ENCODE data around the gene RHOXF2B. TPM values are rescaled to one million over a fixed set of nuclear protein-coding genes. Genes with fewer than 3 reads are reported as not detected.

The RHOXF2B gene
- total RNA-seq, 5 donors from 2014 or later (not counting 1 experiment from before 2014, with no cell fraction given): 0.16 TPM; not detected in 4

GRCh38 chrX:120029354-120029753 lies 48.1 kb downstream of the RHOXF2B start:
- ChIA-PET POLR2A (no interaction called here), CTCF (no interaction called here)
- ATAC-seq (replicated peaks in 1 of 4) (no peak), DNase-seq (no peak)
- H3K9me3 ChIP-seq: no peaks in the 10 kb centered on the region
- H3K4me3 ChIP-seq (ENCODE audit: control insufficient read depth in 1 of 2, extremely low read depth in 1 of 2, low read length in 1 of 2): no peak overlapping the region
- no peaks in the 10 kb centered on the region for H3K36me3 ChIP-seq (ENCODE audit: control insufficient read depth in 2 of 2, extremely low read depth in 1 of 2, insufficient read depth in 1 of 2, low read length in 1 of 2)
- H3K4me1 Mint-ChIP-seq: no peaks in the 10 kb centered on the region
- H3K4me1 ChIP-seq (ENCODE audit: control insufficient read depth in 1 of 2, extremely low read depth in 1 of 2, insufficient read depth in 2 of 2, low read length in 2 of 2): no peaks in the 10 kb centered on the region
- H3K27me3 ChIP-seq (replicated peaks in 1 of 2; ENCODE audit: control insufficient read depth in 2 of 2, extremely low read depth in 1 of 2, insufficient read depth in 2 of 2, low read length in 1 of 2): peaks cover 0 to 2% of the 10 kb centered on the region in 2 experiments
- H3K27ac ChIP-seq (ENCODE audit: low read length): no peak overlapping the region
- H3K36me3 Mint-ChIP-seq: no peaks in the 10 kb centered on the region
- H3K27ac Mint-ChIP-seq: no peak overlapping the region
- H3K27me3 Mint-ChIP-seq: peaks cover 5 to 11% of the 10 kb centered on the region in 2 donors
- no peak overlapping the region for H3K4me3 Mint-ChIP-seq
- H3K9me3 Mint-ChIP-seq: no peaks in the 10 kb centered on the region
- no CpG with 5 or more reads among the region's 3 CpGs for WGBS (ENCODE audit: insufficient coverage)

- Histone ChIP-seq H3K4me1 (ENCODE audit: control insufficient read depth in 1 of 2, extremely low read depth in 1 of 2, insufficient read depth in 2 of 2, low read length in 2 of 2) (no peaks in the 10 kb centered on the region), H3K36me3 (ENCODE audit: control insufficient read depth in 2 of 2, extremely low read depth in 1 of 2, insufficient read depth in 1 of 2, low read length in 1 of 2) (no peaks in the 10 kb centered on the region), H3K4me3 (ENCODE audit: control insufficient read depth in 1 of 2, extremely low read depth in 1 of 2, low read length in 1 of 2) (no peak overlapping the region), H3K9me3 (no peaks in the 10 kb centered on the region), H3K27me3 (replicated peaks in 1 of 2; ENCODE audit: control insufficient read depth in 2 of 2, extremely low read depth in 1 of 2, insufficient read depth in 2 of 2, low read length in 1 of 2) (peaks cover 0 to 9% of the 10 kb centered on the region in 2 experiments), H3K27ac (ENCODE audit: low read length) (no peak overlapping the region)
- Mint-ChIP-seq H3K36me3 (no peaks in the 10 kb centered on the region), H3K9me3 (no peaks in the 10 kb centered on the region), H3K4me1 (no peaks in the 10 kb centered on the region), H3K27ac (no peak overlapping the region), H3K4me3 (no peak overlapping the region), H3K27me3 (peaks cover 10 to 35% of the 10 kb centered on the region in 2 donors)
- WGBS (ENCODE audit: insufficient coverage): no CpG with 5 or more reads among the region's 5 CpGs
- ATAC-seq (replicated peaks in 1 of 4): no peak
- ChIA-PET POLR2A (no interaction called here), CTCF (no interaction called here)
- no peak for DNase-seq
Observed at GRCh38 chrX:120023259-120023658, 54.2 kb downstream of the RHOXF2B start.

GRCh38 chrX:120022763-120023162 lies 54.7 kb downstream of the RHOXF2B start:
- ChIA-PET POLR2A (no interaction called here), CTCF (no interaction called here)
- no peaks in the 10 kb centered on the region for H3K4me1 ChIP-seq (ENCODE audit: control insufficient read depth in 1 of 2, extremely low read depth in 1 of 2, insufficient read depth in 2 of 2, low read length in 2 of 2)
- Mint-ChIP-seq H3K27me3 (peaks cover 15 to 40% of the 10 kb centered on the region in 2 donors), H3K9me3 (no peaks in the 10 kb centered on the region), H3K4me1 (no peaks in the 10 kb centered on the region), H3K27ac (no peak overlapping the region), H3K36me3 (no peaks in the 10 kb centered on the region), H3K4me3 (no peak overlapping the region)
- H3K9me3 ChIP-seq: no peaks in the 10 kb centered on the region
- H3K27me3 ChIP-seq (replicated peaks in 1 of 2; ENCODE audit: control insufficient read depth in 2 of 2, extremely low read depth in 1 of 2, insufficient read depth in 2 of 2, low read length in 1 of 2): peaks cover under 1 to 9% of the 10 kb centered on the region in 2 experiments
- H3K4me3 ChIP-seq (ENCODE audit: control insufficient read depth in 1 of 2, extremely low read depth in 1 of 2, low read length in 1 of 2): no peak overlapping the region
- no peaks in the 10 kb centered on the region for H3K36me3 ChIP-seq (ENCODE audit: control insufficient read depth in 2 of 2, extremely low read depth in 1 of 2, insufficient read depth in 1 of 2, low read length in 1 of 2)
- ATAC-seq (replicated peaks in 1 of 4) (no peak), DNase-seq (no peak)
- 67% methylated on average over 4 of the region's 5 CpGs for WGBS (ENCODE audit: insufficient coverage)
- H3K27ac ChIP-seq (ENCODE audit: low read length): no peak overlapping the region

Other genes starting within 250 kb of the RHOXF2B start
- gene UPF3B, start 224.7 kb downstream of the RHOXF2B start, total RNA-seq: 10 to 100 TPM in 2 of 5 donors, 1 to 10 TPM in 3; 7.2 to 11.8 (median 9.6) TPM
- 10 to 100 TPM; 23.4 to 40.5 (median 36.5) TPM for gene RNF113A, start 206.0 kb downstream of the RHOXF2B start, total RNA-seq
- gene NDUFA1, start 205.9 kb downstream of the RHOXF2B start, total RNA-seq: 10 to 100 TPM; 56.3 to 60.8 (median 58.0) TPM
- not detected for gene AKAP14, start 181.8 kb downstream of the RHOXF2B start, total RNA-seq
- gene NKAP, start 133.9 kb downstream of the RHOXF2B start, total RNA-seq: 10 to 100 TPM; 12.2 to 16.9 (median 14.2) TPM
- 1 to 10 TPM in 2 of 5 donors, under 1 TPM in 3; 0.60 to 1.5 (median 0.85) TPM for gene RHOXF1, start 38.2 kb upstream of the RHOXF2B start, total RNA-seq
- gene RHOXF2, start 80.9 kb upstream of the RHOXF2B start, total RNA-seq: under 1 TPM in 2 of 5 donors, not detected in 3; 0.09 to 0.10 TPM
- gene ZBTB33, start 173.1 kb upstream of the RHOXF2B start, total RNA-seq: 10 to 100 TPM; 20.9 to 25.7 (median 22.1) TPM
- gene TMEM255A, start 233.8 kb upstream of the RHOXF2B start, total RNA-seq: under 1 TPM in 2 of 5 donors, not detected in 3; 0.13 to 0.14 TPM